Measurements from ENCODE around the gene SMIM5.

GRCh38 chr17:75640556-75641119, 7.4 kb downstream of the SMIM5 start:
- no peak for TF ChIP-seq EZH2 (IDR thresholded peaks at IDR 0.05; ENCODE audit: low read length)
- TF ChIP-seq, protein P1, sequence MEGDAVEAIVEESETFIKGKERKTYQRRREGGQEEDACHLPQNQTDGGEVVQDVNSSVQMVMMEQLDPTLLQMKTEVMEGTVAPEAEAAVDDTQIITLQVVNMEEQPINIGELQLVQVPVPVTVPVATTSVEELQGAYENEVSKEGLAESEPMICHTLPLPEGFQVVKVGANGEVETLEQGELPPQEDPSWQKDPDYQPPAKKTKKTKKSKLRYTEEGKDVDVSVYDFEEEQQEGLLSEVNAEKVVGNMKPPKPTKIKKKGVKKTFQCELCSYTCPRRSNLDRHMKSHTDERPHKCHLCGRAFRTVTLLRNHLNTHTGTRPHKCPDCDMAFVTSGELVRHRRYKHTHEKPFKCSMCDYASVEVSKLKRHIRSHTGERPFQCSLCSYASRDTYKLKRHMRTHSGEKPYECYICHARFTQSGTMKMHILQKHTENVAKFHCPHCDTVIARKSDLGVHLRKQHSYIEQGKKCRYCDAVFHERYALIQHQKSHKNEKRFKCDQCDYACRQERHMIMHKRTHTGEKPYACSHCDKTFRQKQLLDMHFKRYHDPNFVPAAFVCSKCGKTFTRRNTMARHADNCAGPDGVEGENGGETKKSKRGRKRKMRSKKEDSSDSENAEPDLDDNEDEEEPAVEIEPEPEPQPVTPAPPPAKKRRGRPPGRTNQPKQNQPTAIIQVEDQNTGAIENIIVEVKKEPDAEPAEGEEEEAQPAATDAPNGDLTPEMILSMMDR (optimal IDR thresholded peaks at IDR 0.05 in 1 of 3, IDR thresholded peaks at IDR 0.05 in 1 of 3, conservative IDR thresholded peaks at IDR 0.05 in 1 of 3; ENCODE audit: extremely low read depth in 1 of 3, insufficient read depth in 2 of 3, low read length in 3 of 3), result no peak

Data from keratinocyte (primary cell).